Measurements from ENCODE around the gene FDXACB1. TPM values are rescaled to one million over a fixed set of nuclear protein-coding genes. Genes with fewer than 3 reads are reported as not detected.

The FDXACB1 gene
- 1.7 and 2.1 TPM in 2 replicates for polyA plus RNA-seq (2011; rRNA removed)
- 1.4 and 2.0 TPM in 2 replicates for polyA minus RNA-seq (2011; rRNA and poly(A)+ RNA removed)

- CTCF ChIA-PET = interaction anchor here (1.0 to 1.3 kb wide), 3 partner anchors 15 to 116 kb away, joined by 3 to 4 read pairs (median 4); no protein-coding TSS in a partner anchor
- POLR2A ChIA-PET = interaction anchor here (0.6 to 0.8 kb wide), 2 partner anchors 48 to 170 kb away, joined by 4 read pairs; no protein-coding TSS in a partner anchor
- no peaks in the 10 kb centered on the region for H3K9me3 ChIP-seq (ENCODE audit: control insufficient read depth, insufficient read depth, low read length)
- DNase-seq (ENCODE audit: low read depth, low spot score) = peak; percentile 91
- H3K27ac ChIP-seq (ENCODE audit: low read depth, low read length) = peak within 1 kb of the TSS; percentile 91
- peak; percentile 98 for TF ChIP-seq CTCF (IDR thresholded peaks at IDR 0.05; ENCODE audit: low read depth, low read length)
- no peaks in the 10 kb centered on the region for H3K27me3 ChIP-seq (ENCODE audit: control insufficient read depth, insufficient read depth, low read length)
- H3K4me3 ChIP-seq (ENCODE audit: low read depth, low read length) = peak within 1 kb of the TSS; percentile 92
Measured at GRCh38 chr11:111878849-111879636, at the start of gene FDXACB1, which contains the start of gene CFAP68. Gene FDXACB1, minus strand, starts transcription at chr11:111879165. Its CDS starts 33 bp downstream, at chr11:111879132. Gene CFAP68, plus strand, starts transcription at chr11:111879541. Its CDS starts 20 bp downstream, at chr11:111879561.

GRCh38 chr11:111926505-111927391 is 47.8 kb upstream of the FDXACB1 start:
- Histone ChIP-seq H3K27me3 (ENCODE audit: control insufficient read depth, insufficient read depth, low read length) (no peaks in the 10 kb centered on the region), H3K4me3 (ENCODE audit: low read depth, low read length) (peak overlapping the region; percentile 59), H3K9me3 (ENCODE audit: control insufficient read depth, insufficient read depth, low read length) (no peaks in the 10 kb centered on the region), H3K27ac (ENCODE audit: low read depth, low read length) (peak overlapping the region; percentile 47)
- peak; percentile 95 for DNase-seq (ENCODE audit: low read depth, low spot score)
- TF ChIP-seq CTCF (IDR thresholded peaks at IDR 0.05; ENCODE audit: low read depth, low read length) = no peak
- POLR2A ChIA-PET = interaction anchor here (0.5 to 1.7 kb wide), 9 partner anchors 13 to 155 kb away, joined by 3 to 8 read pairs (median 4); partner anchors contain the start of genes ALG9 and HSPB2
- CTCF ChIA-PET = interaction anchor here (0.6 to 2.2 kb wide), 7 partner anchors 9 to 70 kb away, joined by 3 to 13 read pairs (median 3); no protein-coding TSS in a partner anchor

GRCh38 chr11:111925953-111926352 is 47.0 kb upstream of the FDXACB1 start:
- Histone ChIP-seq H3K9me3 (ENCODE audit: control insufficient read depth, insufficient read depth, low read length) (no peaks in the 10 kb centered on the region), H3K27me3 (ENCODE audit: control insufficient read depth, insufficient read depth, low read length) (no peaks in the 10 kb centered on the region), H3K27ac (ENCODE audit: low read depth, low read length) (peak overlapping the region; percentile 24), H3K4me3 (ENCODE audit: low read depth, low read length) (no peak overlapping the region)
- DNase-seq (ENCODE audit: low read depth, low spot score) = no peak
- TF ChIP-seq CTCF (IDR thresholded peaks at IDR 0.05; ENCODE audit: low read depth, low read length) = no peak
- POLR2A ChIA-PET = interaction anchor here (1.0 to 1.7 kb wide), 5 partner anchors 13 to 55 kb away, joined by 3 to 8 read pairs (median 4); partner anchors contain the start of genes ALG9 and HSPB2
- CTCF ChIA-PET = interaction anchor here (1.4 to 2.2 kb wide), 3 partner anchors 8 to 71 kb away, joined by 3 to 13 read pairs (median 8); no protein-coding TSS in a partner anchor

GRCh38 chr11:111923951-111924350 is 45.0 kb upstream of the FDXACB1 start:
- DNase-seq (ENCODE audit: low read depth, low spot score) = no peak
- Histone ChIP-seq H3K9me3 (ENCODE audit: control insufficient read depth, insufficient read depth, low read length) (no peaks in the 10 kb centered on the region; the same call in 1 of the 2 replicates), H3K27ac (ENCODE audit: low read depth, low read length) (peak overlapping the region; percentile 87), H3K4me3 (ENCODE audit: low read depth, low read length) (no peak overlapping the region), H3K27me3 (ENCODE audit: control insufficient read depth, insufficient read depth, low read length) (no peaks in the 10 kb centered on the region)
- ChIA-PET CTCF (no interaction called here), POLR2A (no interaction called here)
- TF ChIP-seq CTCF (IDR thresholded peaks at IDR 0.05; ENCODE audit: low read depth, low read length) = no peak
